Globus pallidus (tissue), 1 donor: ENCODE results near the gene CIBAR2.
"Not testable (repeated sequence)": the region's sequence is repeated elsewhere in the genome, so short reads cannot be mapped to it uniquely, and the experiment has no call there.

Source experiments
- DNase-seq: peaks from one replicate; pipeline ENCODE4 v3.0.0-alpha.2; 2015; ENCODE audit warnings: low spot score

CIBAR2 gene

GRCh38 chr16:85062845-85063244, 49.4 kb downstream of the CIBAR2 start:
- no peak for DNase-seq

GRCh38 chr16:85062323-85062722, 49.9 kb downstream of the CIBAR2 start:
- DNase-seq, result no peak

GRCh38 chr16:85061566-85061965, 50.7 kb downstream of the CIBAR2 start:
- DNase-seq, result no peak

GRCh38 chr16:85058909-85059308, 53.4 kb downstream of the CIBAR2 start:
- no peak for DNase-seq

GRCh38 chr16:85057948-85058347, 54.3 kb downstream of the CIBAR2 start:
- DNase-seq, result no peak

- no peak for DNase-seq
Observed at GRCh38 chr16:85057212-85057889, 54.9 kb downstream of the CIBAR2 start.

- no peak for DNase-seq
Observed at GRCh38 chr16:85056211-85056748, 56.0 kb downstream of the CIBAR2 start.

- DNase-seq, result peak; percentile 60
Observed at GRCh38 chr16:85055493-85056210, 56.6 kb downstream of the CIBAR2 start.

GRCh38 chr16:85054948-85055492, 57.3 kb downstream of the CIBAR2 start:
- DNase-seq, result no peak

GRCh38 chr16:85054321-85054720, 58.0 kb downstream of the CIBAR2 start:
- DNase-seq, result not testable (repeated sequence)

GRCh38 chr16:85052536-85052935, 59.7 kb downstream of the CIBAR2 start:
- no peak for DNase-seq

GRCh38 chr16:85051683-85052082, 60.6 kb downstream of the CIBAR2 start:
- DNase-seq, result no peak

- no peak for DNase-seq
Observed at GRCh38 chr16:85051067-85051581, 61.1 kb downstream of the CIBAR2 start.

- DNase-seq, result no peak
Observed at GRCh38 chr16:85049706-85050305, 62.5 kb downstream of the CIBAR2 start.

- DNase-seq, result no peak
Observed at GRCh38 chr16:85048921-85049562, 63.2 kb downstream of the CIBAR2 start.
